GM12873 (cell line): ENCODE data around the gene KCNC4.

ENCODE experiments used
- TF ChIP-seq, protein P1 (sequence below): IDR thresholded peaks from 2 replicates; pipeline ENCODE4 v1.5.1; 2012; ENCODE audit warnings: low read depth, mild to moderate bottlenecking, moderate library complexity, low read length, control low read depth; ENCODE audit not compliant: insufficient read depth; ENCODE audit errors: missing control alignments

The KCNC4 gene

GRCh38 chr1:110209715-110210603 is at the start of gene KCNC4:
Gene KCNC4, plus strand, starts transcription at chr1:110210314. Its CDS starts 1,186 bp downstream, at chr1:110211500.
- TF ChIP-seq, protein P1, sequence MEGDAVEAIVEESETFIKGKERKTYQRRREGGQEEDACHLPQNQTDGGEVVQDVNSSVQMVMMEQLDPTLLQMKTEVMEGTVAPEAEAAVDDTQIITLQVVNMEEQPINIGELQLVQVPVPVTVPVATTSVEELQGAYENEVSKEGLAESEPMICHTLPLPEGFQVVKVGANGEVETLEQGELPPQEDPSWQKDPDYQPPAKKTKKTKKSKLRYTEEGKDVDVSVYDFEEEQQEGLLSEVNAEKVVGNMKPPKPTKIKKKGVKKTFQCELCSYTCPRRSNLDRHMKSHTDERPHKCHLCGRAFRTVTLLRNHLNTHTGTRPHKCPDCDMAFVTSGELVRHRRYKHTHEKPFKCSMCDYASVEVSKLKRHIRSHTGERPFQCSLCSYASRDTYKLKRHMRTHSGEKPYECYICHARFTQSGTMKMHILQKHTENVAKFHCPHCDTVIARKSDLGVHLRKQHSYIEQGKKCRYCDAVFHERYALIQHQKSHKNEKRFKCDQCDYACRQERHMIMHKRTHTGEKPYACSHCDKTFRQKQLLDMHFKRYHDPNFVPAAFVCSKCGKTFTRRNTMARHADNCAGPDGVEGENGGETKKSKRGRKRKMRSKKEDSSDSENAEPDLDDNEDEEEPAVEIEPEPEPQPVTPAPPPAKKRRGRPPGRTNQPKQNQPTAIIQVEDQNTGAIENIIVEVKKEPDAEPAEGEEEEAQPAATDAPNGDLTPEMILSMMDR: no peak

- TF ChIP-seq, protein P1: no peak
These were observed 49.5 kb upstream of the KCNC4 start for GRCh38 chr1:110160538-110161100.

DNA sequence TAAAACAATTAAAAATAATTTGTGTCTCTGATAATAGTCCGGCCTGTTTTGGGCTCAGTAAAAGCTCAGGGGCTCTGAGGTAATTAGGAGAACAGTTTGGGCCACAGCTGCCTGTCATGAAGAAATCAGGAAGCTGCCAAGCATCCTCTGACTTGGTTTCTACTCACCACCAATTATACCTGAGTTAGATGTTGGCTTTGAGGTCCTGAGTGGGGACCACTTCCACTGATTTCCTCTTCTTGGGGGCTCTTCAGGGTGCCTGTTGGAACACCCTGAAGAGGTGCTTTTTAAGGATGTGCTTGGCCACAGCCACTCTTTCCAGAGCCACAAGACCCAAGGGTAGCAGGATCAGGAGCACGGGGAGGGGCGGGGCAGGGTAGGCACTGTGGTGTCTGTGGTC is 48.9 kb upstream of the KCNC4 start:
- TF ChIP-seq, protein P1: no peak

GRCh38 chr1:110161849-110162248 is 48.3 kb upstream of the KCNC4 start:
- TF ChIP-seq, protein P1: no peak

- TF ChIP-seq, protein P1: no peak
These were observed 46.5 kb upstream of the KCNC4 start for GRCh38 chr1:110163591-110163990.

DNA sequence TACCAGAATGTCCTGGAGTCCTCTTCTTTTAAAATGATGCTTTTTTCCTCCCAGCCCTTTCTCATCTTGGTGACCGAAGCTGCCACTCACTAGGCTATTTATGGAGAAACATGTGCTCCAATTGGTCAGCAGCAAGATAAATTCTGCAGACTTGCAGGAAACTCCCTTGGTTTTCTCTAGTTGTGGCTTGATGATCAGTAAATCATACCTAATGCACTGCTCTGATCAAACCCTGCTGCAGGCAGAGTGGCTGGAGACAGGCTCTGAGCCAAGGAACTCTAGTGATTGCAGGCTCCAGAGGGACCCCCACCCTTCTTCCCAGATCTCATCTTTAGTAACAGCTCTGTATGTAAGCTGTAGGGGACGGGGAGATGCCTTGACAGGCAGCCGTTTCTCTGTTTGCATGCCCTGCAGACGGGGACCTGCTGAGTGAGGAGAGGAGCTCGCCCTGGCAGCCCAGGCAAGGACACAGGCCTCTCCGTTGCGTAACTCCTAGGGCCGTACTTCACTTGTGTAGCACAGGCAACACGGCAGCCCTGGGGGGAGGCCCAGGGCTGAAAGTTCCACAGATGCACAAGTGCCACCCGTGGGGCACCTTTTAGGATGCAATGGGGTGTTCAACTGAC is 45.3 kb upstream of the KCNC4 start:
- TF ChIP-seq, protein P1: no peak

DNA sequence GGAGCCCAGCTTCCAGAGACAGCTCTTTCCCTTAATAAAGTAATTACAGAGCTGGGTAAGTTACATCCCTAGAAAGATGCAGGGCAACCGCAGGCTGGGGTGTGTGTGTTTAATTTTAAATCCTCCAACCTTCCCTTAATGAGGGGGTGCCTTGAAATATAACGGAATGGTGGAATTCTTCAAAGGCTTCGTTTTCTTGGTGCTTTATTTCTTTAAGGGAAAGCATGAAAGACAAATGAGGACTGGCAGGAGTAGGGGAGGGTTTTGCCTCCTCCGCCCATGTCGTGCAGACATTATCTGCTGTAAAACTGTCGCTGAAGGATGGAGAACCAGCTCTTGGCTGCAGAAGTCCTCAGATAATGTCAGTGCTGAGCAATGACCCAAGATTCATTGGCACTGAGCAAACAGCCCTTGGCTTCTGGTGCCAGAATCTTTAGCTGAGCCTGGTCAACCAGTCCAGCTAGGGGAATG is 44.3 kb upstream of the KCNC4 start:
- TF ChIP-seq, protein P1: no peak
